ENCODE results near the gene ROBO3.

The ROBO3 gene

DNA sequence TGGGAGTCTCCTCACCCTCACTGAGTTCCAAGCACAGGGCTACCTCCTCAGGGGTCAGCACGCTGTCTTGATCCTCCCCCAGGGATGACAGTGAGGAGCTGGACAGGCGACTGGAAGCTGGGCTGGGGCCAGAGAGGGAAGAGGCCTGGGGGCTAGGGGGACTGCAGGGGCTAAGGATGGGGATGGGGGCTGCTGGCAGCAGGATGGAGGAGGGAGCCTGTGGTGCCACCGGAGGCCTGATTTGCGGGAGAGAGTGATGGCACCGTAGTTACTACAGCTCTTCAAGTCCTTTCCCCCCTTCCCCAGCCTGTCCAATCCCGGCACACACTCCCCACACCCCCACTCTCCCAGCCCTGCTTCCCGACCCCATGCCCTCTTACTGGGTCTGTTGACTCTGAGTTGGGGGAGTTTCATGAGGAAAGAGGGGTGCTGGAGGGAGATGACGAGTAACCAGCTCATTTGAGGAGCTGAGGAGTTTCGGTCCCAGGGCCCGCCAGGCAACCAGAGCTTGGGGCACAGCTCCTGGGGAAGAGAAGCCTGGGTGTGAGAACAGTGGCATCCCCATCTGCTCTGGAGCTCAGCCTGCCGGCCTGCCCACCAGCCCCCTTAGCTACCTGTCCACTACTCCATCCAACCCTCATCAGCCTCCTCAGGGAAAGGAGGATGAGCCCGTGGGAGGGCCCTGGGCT, 21.9 kb downstream of the ROBO3 start:
- intact Hi-C loops (cut with DNase I; ENCODE audit: low total_unique reads) = no loop called here
- no peak overlapping the region for H3K4me3 ChIP-seq
- TF ChIP-seq, protein P1, sequence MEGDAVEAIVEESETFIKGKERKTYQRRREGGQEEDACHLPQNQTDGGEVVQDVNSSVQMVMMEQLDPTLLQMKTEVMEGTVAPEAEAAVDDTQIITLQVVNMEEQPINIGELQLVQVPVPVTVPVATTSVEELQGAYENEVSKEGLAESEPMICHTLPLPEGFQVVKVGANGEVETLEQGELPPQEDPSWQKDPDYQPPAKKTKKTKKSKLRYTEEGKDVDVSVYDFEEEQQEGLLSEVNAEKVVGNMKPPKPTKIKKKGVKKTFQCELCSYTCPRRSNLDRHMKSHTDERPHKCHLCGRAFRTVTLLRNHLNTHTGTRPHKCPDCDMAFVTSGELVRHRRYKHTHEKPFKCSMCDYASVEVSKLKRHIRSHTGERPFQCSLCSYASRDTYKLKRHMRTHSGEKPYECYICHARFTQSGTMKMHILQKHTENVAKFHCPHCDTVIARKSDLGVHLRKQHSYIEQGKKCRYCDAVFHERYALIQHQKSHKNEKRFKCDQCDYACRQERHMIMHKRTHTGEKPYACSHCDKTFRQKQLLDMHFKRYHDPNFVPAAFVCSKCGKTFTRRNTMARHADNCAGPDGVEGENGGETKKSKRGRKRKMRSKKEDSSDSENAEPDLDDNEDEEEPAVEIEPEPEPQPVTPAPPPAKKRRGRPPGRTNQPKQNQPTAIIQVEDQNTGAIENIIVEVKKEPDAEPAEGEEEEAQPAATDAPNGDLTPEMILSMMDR (IDR thresholded peaks at IDR 0.05) = no peak
- DNase-seq = peak in 1 of 2 donors; percentile 63
- peaks cover 0 to 16% (median 5%) of the 10 kb centered on the region in 4 donors for H3K4me1 ChIP-seq
- no peaks in the 10 kb centered on the region for H3K9me3 ChIP-seq
- no peaks in the 10 kb centered on the region for H3K36me3 ChIP-seq
- H3K27ac ChIP-seq = no peak overlapping the region
- peaks cover 0 to 14% of the 10 kb centered on the region in 2 donors for H3K27me3 ChIP-seq

- peak in 1 of 2 donors; percentile 48 for DNase-seq
- Histone ChIP-seq H3K4me1 (peaks cover 0 to 12% (median 5%) of the 10 kb centered on the region in 4 donors), H3K4me3 (no peak overlapping the region), H3K9me3 (no peaks in the 10 kb centered on the region), H3K27ac (no peak overlapping the region), H3K27me3 (peaks cover 0 to 14% of the 10 kb centered on the region in 2 donors), H3K36me3 (no peaks in the 10 kb centered on the region)
- intact Hi-C loops (cut with DNase I; ENCODE audit: low total_unique reads) = no loop called here
- TF ChIP-seq, protein P1 (IDR thresholded peaks at IDR 0.05) = no peak
These were observed 22.4 kb downstream of the ROBO3 start for GRCh38 chr11:124887667-124888013.

GRCh38 chr11:124889191-124890091, 24.2 kb downstream of the ROBO3 start:
- H3K36me3 ChIP-seq = no peaks in the 10 kb centered on the region
- intact Hi-C loops (cut with DNase I; ENCODE audit: low total_unique reads) = no loop called here
- no peak overlapping the region for H3K27ac ChIP-seq
- no peak overlapping the region for H3K4me3 ChIP-seq
- TF ChIP-seq, protein P1 (IDR thresholded peaks at IDR 0.05) = no peak
- H3K4me1 ChIP-seq = peaks cover 0 to 11% (median 5%) of the 10 kb centered on the region in 4 donors
- no peak for DNase-seq
- H3K9me3 ChIP-seq = no peaks in the 10 kb centered on the region
- peaks cover 0 to 14% of the 10 kb centered on the region in 2 donors for H3K27me3 ChIP-seq

- Histone ChIP-seq H3K4me1 (peaks cover 0 to 11% (median 5%) of the 10 kb centered on the region in 4 donors), H3K9me3 (no peaks in the 10 kb centered on the region), H3K36me3 (no peaks in the 10 kb centered on the region), H3K4me3 (no peak overlapping the region), H3K27ac (no peak overlapping the region), H3K27me3 (peaks cover 0 to 8% of the 10 kb centered on the region in 2 donors)
- TF ChIP-seq, protein P1 (IDR thresholded peaks at IDR 0.05) = no peak
- DNase-seq = no peak
- intact Hi-C loops (cut with DNase I; ENCODE audit: low total_unique reads) = no loop called here
These were observed 24.9 kb downstream of the ROBO3 start for GRCh38 chr11:124890151-124890550.

DNA sequence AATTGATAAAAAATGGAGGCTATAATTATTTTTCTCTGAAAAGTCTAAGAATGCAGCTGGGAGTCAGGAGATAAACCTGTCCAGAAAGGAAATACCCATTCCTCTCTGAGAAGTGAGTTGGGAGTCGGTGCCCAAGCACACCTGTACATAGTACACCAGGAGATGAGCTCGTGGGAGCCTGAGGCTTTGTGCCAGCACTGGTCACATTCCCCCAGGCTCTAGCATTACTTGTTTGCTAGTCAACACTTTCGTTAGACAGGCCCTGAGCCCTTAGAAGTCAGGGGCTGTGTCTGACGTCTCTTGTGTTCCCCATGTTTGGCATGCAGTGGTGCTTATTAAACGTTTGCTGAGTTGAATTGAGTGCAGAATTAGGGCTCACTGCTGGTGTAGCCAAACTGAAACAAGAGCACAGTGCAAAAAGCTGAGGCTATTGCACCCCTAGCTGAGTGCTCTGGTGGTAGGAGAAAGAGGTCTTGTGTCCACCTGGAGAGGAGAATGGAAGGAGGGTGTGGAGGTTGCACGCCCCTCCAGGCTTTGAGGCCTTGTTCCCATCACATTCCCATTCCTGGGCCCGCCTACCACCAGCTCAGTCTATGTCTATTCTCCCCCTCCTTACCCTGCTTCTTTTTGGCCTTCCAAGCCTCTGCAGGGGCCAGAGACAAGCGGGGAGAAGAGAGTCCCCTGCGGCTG, 25.6 kb downstream of the ROBO3 start:
- Histone ChIP-seq H3K9me3 (no peaks in the 10 kb centered on the region), H3K27me3 (peaks cover 0 to 7% of the 10 kb centered on the region in 2 donors), H3K4me3 (no peak overlapping the region), H3K27ac (peak overlapping the region in 1 of 2 donors; percentile 25), H3K36me3 (no peaks in the 10 kb centered on the region), H3K4me1 (peaks cover 0 to 11% (median 5%) of the 10 kb centered on the region in 4 donors)
- intact Hi-C loops (cut with DNase I; ENCODE audit: low total_unique reads) = no loop called here
- TF ChIP-seq, protein P1 (IDR thresholded peaks at IDR 0.05) = no peak
- peak in 1 of 2 donors; percentile 55 for DNase-seq

All from tibial artery (tissue), 4 donors.